ENCODE measurements around the gene CD79B. TPM values are rescaled to one million over a fixed set of nuclear protein-coding genes. Genes with fewer than 3 reads are reported as not detected.

The CD79B gene
- total RNA-seq, 2 experiments from 2014 or later = 479 to 751 TPM

- TF ChIP-seq CTCF (conservative IDR thresholded peaks at IDR 0.05; ENCODE audit: low read length) (no peak), EZH2phosphoT487 (IDR thresholded peaks at IDR 0.05; ENCODE audit: borderline replicate concordance, low read depth, low read length) (no peak)
- BruUV-seq (replicated peaks) = no TSS peak
- POLR2A ChIA-PET = no interaction called here
Observed at GRCh38 chr17:63963123-63963522, 31.0 kb upstream of the CD79B start.

GRCh38 chr17:63962298-63962744, 30.2 kb upstream of the CD79B start:
- DNase-seq (ENCODE audit: low spot score) = no peak
- Histone ChIP-seq H3K79me2 (ENCODE audit: insufficient read depth, low read depth, low read length) (no peaks in the 10 kb centered on the region), H3K9me2 (ENCODE audit: insufficient read depth, low read length) (no peaks in the 10 kb centered on the region), H3K27ac (ENCODE audit: low read depth, low read length, poor library complexity, severe bottlenecking) (no peak overlapping the region), H3K4me3 (ENCODE audit: low read depth, low read length, poor library complexity, severe bottlenecking) (no peak overlapping the region), H3K9me3 (ENCODE audit: low read length) (no peaks in the 10 kb centered on the region), H4K20me1 (ENCODE audit: insufficient read depth, low read length) (no peaks in the 10 kb centered on the region), H3K36me3 (ENCODE audit: insufficient read depth, low read length) (no peaks in the 10 kb centered on the region), H2AFZ (ENCODE audit: low read length) (no peak overlapping the region), H3K4me2 (ENCODE audit: low read length) (no peak overlapping the region), H3K4me1 (ENCODE audit: insufficient read depth, low read length, poor library complexity, severe bottlenecking) (peaks cover 21% of the 10 kb centered on the region)
- ChIA-PET CTCF (ENCODE audit: unreplicated experiment) (interaction anchor here (0.6 to 1.6 kb wide), 8 partner anchors 12 to 238 kb away, joined by 4 to 9 read pairs (median 4); no protein-coding TSS in a partner anchor), POLR2A (interaction anchor here (0.7 to 1.6 kb wide), 5 partner anchors 18 to 518 kb away, joined by 3 to 7 read pairs (median 4); partner anchors contain the start of gene ICAM2)
- intact Hi-C loops (cut with micrococcal nuclease; ENCODE audit: unreplicated experiment) = no loop called here
- no peak for TF ChIP-seq EZH2phosphoT487 (IDR thresholded peaks at IDR 0.05; ENCODE audit: borderline replicate concordance, low read depth, low read length)
- TF ChIP-seq CTCF (conservative IDR thresholded peaks at IDR 0.05; ENCODE audit: low read length) = no peak
- BruUV-seq (replicated peaks) = no TSS peak

More at GRCh38 chr17:63963123-63963522, 31.0 kb upstream of the CD79B start:
- no peak overlapping the region for H2AFZ ChIP-seq (ENCODE audit: low read length)
- H3K27ac ChIP-seq (ENCODE audit: low read depth, low read length, poor library complexity, severe bottlenecking) = no peak overlapping the region
- CTCF ChIA-PET (ENCODE audit: unreplicated experiment) = no interaction called here
- H3K4me1 ChIP-seq (ENCODE audit: insufficient read depth, low read length, poor library complexity, severe bottlenecking) = peaks cover 21% of the 10 kb centered on the region
- no peaks in the 10 kb centered on the region for H3K79me2 ChIP-seq (ENCODE audit: insufficient read depth, low read depth, low read length)
- no peak overlapping the region for H3K4me3 ChIP-seq (ENCODE audit: low read depth, low read length, poor library complexity, severe bottlenecking)
- DNase-seq (ENCODE audit: low spot score) = no peak
- H4K20me1 ChIP-seq (ENCODE audit: insufficient read depth, low read length) = no peaks in the 10 kb centered on the region
- intact Hi-C loops (cut with micrococcal nuclease; ENCODE audit: unreplicated experiment) = no loop called here
- no peaks in the 10 kb centered on the region for H3K9me2 ChIP-seq (ENCODE audit: insufficient read depth, low read length)
- no peaks in the 10 kb centered on the region for H3K9me3 ChIP-seq (ENCODE audit: low read length)
- H3K36me3 ChIP-seq (ENCODE audit: insufficient read depth, low read length) = no peaks in the 10 kb centered on the region
- H3K4me2 ChIP-seq (ENCODE audit: low read length) = no peak overlapping the region

Measured in OCI-LY7 (cell line).